ENCODE measurements around the gene EREG. TPM values are rescaled to one million over a fixed set of nuclear protein-coding genes. Genes with fewer than 3 reads are reported as not detected.
A peak's percentile ranks its signal among the peaks of the same experiment; 100 is the strongest.

The EREG gene
- total RNA-seq, 4 donors from 2014 or later = 8.0 to 122 (median 11.9) TPM

GRCh38 chr4:74318276-74318675, 46.7 kb upstream of the EREG start:
- no peak for DNase-seq
- Histone ChIP-seq H3K9me3 (no peaks in the 10 kb centered on the region), H3K27ac (no peak overlapping the region), H3K27me3 (no peaks in the 10 kb centered on the region), H3K4me1 (peaks cover 0 to 11% (median 0%) of the 10 kb centered on the region in 3 donors), H3K36me3 (peaks cover 0 to 13% (median 0%) of the 10 kb centered on the region in 3 donors), H3K4me3 (no peak overlapping the region)
- no peak for TF ChIP-seq POLR2A (IDR thresholded peaks at IDR 0.05)
- TF ChIP-seq CTCF (IDR thresholded peaks at IDR 0.05) = no peak
- intact Hi-C loops (cut with DNase I) = no loop called here
- WGBS, 2 donors = 77 to 82% methylated on average over 2 of the region's 2 CpGs

GRCh38 chr4:74319470-74319869, 45.5 kb upstream of the EREG start:
- 59 to 66% methylated on average over 3 to 6 of the region's 6 CpGs for WGBS, 2 donors
- DNase-seq = no peak
- Histone ChIP-seq H3K9me3 (no peaks in the 10 kb centered on the region), H3K27ac (peak overlapping the region in 1 of 4 donors; percentile 57), H3K4me3 (no peak overlapping the region), H3K4me1 (peaks cover 0 to 11% (median 0%) of the 10 kb centered on the region in 3 donors), H3K36me3 (peaks cover 0 to 3% (median 0%) of the 10 kb centered on the region in 3 donors), H3K27me3 (no peaks in the 10 kb centered on the region)
- intact Hi-C loops (cut with DNase I) = no loop called here
- TF ChIP-seq CTCF (IDR thresholded peaks at IDR 0.05) (no peak), POLR2A (IDR thresholded peaks at IDR 0.05) (no peak)

GRCh38 chr4:74320559-74321118, 44.3 kb upstream of the EREG start:
- DNase-seq = no peak
- no peak for TF ChIP-seq POLR2A (IDR thresholded peaks at IDR 0.05)
- TF ChIP-seq CTCF (IDR thresholded peaks at IDR 0.05) = peak in 5 of 6 experiments; percentile 31 to 77 (median 60)
- H3K36me3 ChIP-seq = no peaks in the 10 kb centered on the region
- peaks cover 0 to 11% (median 0%) of the 10 kb centered on the region in 3 donors for H3K4me1 ChIP-seq
- no peaks in the 10 kb centered on the region for H3K27me3 ChIP-seq
- intact Hi-C loops (cut with DNase I) = no loop called here
- WGBS, 2 donors = 37 to 46% methylated on average over 4 of the region's 4 CpGs
- H3K27ac ChIP-seq = peak overlapping the region in 3 of 4 donors; percentile 49 to 57 (median 52)
- H3K4me3 ChIP-seq = no peak overlapping the region
- H3K9me3 ChIP-seq = no peaks in the 10 kb centered on the region

GRCh38 chr4:74322301-74322700, 42.6 kb upstream of the EREG start:
- WGBS, 2 donors = 69 to 82% methylated on average over 3 of the region's 3 CpGs
- Histone ChIP-seq H3K36me3 (no peaks in the 10 kb centered on the region), H3K27ac (no peak overlapping the region), H3K4me3 (no peak overlapping the region), H3K4me1 (peaks cover 0 to 13% (median 0%) of the 10 kb centered on the region in 3 donors), H3K9me3 (no peaks in the 10 kb centered on the region), H3K27me3 (no peaks in the 10 kb centered on the region)
- intact Hi-C loops (cut with DNase I) = no loop called here
- TF ChIP-seq CTCF (IDR thresholded peaks at IDR 0.05) (no peak), POLR2A (IDR thresholded peaks at IDR 0.05) (no peak)
- DNase-seq = no peak

- Histone ChIP-seq H3K27ac (no peak overlapping the region), H3K4me3 (no peak overlapping the region), H3K4me1 (peaks cover 0 to 21% (median 5%) of the 10 kb centered on the region in 3 donors), H3K36me3 (no peaks in the 10 kb centered on the region), H3K27me3 (no peaks in the 10 kb centered on the region), H3K9me3 (no peaks in the 10 kb centered on the region)
- intact Hi-C loops (cut with DNase I) = no loop called here
- TF ChIP-seq CTCF (IDR thresholded peaks at IDR 0.05) = no peak
- TF ChIP-seq POLR2A (IDR thresholded peaks at IDR 0.05) = no peak
- 76 to 84% methylated on average over 3 to 4 of the region's 4 CpGs for WGBS, 2 donors
- no peak for DNase-seq
These were observed 41.3 kb upstream of the EREG start for GRCh38 chr4:74323663-74324062.

All from esophagus squamous epithelium (tissue), 5 donors.